Cardiac fibroblast (primary cell): ENCODE data around the gene NKX6-2.
"Not testable (repeated sequence)": the region's sequence is repeated elsewhere in the genome, so short reads cannot be mapped to it uniquely, and the experiment has no call there.

Experiments used
- DNase-seq, 2 donors: peaks; one replicate each; pipeline versions ENCODE4 v3.0.0 to v3.0.0-alpha.2; 2010; ENCODE audit warnings: low read depth in 2 of 2
- H3K4me3 ChIP-seq, 2 donors: replicated peaks in 1 of 2; 1 replicate in 1 of 2; 2 replicates in 1 of 2; pipeline ENCODE4 v1.5.1; 2011; ENCODE audit warnings: low read depth in 2 of 2, low read length in 2 of 2, mild to moderate bottlenecking in 2 of 2, moderate library complexity in 1 of 2
- TF ChIP-seq, protein P1 (sequence below): IDR thresholded peaks from one replicate; pipeline ENCODE4 v1.5.1; 2011; ENCODE audit warnings: low read depth, mild to moderate bottlenecking, low read length, inconsistent platforms

Gene NKX6-2

DNA sequence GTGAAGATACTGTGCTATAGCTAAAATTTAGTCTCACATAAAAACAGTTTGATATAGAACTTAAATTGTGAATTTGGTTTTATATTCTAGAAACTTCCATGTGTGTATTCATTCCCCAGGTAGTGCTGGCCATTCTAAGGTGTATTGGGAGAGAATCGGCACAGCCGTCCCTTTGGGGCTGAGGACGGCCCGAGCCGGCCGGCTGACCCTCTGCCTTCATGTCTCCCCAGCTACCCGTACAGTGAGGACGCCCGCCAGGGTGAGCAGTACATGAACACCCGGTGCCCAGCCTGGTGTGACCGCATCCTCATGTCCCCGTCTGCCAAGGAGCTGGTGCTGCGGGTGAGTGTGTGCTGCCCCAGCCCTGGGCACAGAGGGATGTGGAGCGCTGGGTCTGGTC, 8.5 kb downstream of the NKX6-2 start:
- TF ChIP-seq, protein P1, sequence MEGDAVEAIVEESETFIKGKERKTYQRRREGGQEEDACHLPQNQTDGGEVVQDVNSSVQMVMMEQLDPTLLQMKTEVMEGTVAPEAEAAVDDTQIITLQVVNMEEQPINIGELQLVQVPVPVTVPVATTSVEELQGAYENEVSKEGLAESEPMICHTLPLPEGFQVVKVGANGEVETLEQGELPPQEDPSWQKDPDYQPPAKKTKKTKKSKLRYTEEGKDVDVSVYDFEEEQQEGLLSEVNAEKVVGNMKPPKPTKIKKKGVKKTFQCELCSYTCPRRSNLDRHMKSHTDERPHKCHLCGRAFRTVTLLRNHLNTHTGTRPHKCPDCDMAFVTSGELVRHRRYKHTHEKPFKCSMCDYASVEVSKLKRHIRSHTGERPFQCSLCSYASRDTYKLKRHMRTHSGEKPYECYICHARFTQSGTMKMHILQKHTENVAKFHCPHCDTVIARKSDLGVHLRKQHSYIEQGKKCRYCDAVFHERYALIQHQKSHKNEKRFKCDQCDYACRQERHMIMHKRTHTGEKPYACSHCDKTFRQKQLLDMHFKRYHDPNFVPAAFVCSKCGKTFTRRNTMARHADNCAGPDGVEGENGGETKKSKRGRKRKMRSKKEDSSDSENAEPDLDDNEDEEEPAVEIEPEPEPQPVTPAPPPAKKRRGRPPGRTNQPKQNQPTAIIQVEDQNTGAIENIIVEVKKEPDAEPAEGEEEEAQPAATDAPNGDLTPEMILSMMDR: no peak
- no peak for DNase-seq
- no peak overlapping the region for H3K4me3 ChIP-seq

DNA sequence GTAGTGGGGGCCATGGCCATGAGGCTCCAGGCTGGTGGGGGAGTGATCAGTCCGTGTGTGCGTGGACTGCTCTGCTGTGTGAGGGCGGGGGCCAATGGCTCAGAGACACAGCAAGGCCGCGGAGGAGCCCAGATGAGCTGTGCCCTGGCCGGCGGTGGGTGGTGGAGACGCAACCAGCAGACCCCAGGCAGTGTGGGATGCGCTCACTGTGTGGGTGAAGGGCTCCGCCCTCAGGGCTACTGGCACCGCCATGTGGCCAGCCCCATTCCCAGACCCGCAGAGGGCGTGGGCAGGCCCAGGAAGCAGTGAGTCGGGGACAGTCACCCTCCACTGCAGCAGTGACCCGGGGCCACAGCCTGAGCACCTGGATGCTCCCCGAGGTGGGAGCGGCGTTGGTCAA, 9.1 kb downstream of the NKX6-2 start:
- TF ChIP-seq, protein P1: no peak
- DNase-seq: no peak
- H3K4me3 ChIP-seq: no peak overlapping the region

DNA sequence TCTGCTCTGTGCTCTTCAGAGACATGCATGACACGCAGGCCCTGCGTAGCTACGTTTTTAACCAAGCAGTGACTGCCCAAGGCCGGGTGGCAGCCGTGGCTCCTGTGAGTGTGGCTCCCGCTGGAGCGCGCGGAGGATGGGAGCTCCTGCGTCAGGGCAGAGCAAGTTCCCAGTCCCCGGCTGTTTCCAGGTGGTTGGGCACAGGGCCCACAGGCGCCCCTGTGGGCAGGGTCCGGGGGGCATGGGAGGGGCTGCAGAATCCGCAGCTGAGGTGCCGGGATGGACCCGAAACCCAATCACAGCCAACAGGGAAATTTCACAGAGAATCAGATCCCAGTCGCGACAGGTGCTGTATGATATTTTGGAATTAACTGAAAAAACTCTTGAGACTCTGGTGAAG, 9.8 kb downstream of the NKX6-2 start:
- TF ChIP-seq, protein P1: no peak

DNA sequence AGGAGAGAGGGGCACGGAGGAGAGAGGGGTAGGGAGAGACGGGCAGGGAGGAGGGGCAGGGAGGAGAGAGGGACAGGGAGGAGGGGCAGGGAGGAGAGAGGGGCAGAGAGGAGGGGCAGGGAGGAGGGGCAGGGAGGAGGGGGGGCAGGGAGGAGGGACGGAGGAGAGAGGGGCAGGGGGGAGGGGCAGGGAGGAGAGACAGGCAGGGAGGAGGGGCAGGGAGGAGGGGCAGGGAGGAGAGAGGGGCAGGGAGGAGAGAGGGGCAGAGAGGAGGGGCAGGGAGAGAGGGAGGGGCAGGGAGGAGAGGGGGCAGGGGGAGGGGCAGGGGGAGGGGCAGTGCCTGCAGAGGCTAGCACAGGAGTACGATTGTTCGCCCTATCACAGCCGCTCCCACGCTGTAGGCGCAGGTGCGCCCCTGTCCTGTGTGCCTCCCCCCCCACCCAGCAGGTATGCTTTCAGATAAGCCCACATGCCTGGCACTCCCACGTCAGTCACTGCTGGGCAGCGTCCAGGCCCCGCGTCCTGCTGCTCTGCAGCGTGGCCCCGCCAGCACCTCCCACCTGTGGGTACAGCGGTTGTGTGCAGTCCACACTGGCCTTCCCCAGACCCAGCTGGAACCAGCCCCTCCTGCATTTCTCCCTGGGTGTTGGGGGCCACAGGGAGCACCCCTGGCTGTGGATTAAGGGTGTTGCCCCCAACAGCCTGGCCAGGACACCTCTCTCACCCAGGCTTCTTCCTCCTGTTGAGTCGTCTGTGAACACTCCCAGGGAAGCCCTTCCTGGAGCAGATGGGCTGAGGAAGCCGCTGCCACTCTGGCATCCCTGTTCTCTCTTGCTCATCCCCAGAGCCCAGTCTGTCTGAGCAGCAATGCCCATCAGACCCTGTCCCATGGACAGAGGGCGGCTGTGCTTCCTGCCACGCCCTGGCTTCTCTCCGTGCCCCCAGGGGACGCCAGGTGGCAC, 10.8 kb downstream of the NKX6-2 start:
- DNase-seq: no peak
- H3K4me3 ChIP-seq: no peak overlapping the region
- TF ChIP-seq, protein P1: no peak

More for the DNA sequence above, 9.8 kb downstream of the NKX6-2 start:
- DNase-seq: no peak
- no peak overlapping the region for H3K4me3 ChIP-seq

DNA sequence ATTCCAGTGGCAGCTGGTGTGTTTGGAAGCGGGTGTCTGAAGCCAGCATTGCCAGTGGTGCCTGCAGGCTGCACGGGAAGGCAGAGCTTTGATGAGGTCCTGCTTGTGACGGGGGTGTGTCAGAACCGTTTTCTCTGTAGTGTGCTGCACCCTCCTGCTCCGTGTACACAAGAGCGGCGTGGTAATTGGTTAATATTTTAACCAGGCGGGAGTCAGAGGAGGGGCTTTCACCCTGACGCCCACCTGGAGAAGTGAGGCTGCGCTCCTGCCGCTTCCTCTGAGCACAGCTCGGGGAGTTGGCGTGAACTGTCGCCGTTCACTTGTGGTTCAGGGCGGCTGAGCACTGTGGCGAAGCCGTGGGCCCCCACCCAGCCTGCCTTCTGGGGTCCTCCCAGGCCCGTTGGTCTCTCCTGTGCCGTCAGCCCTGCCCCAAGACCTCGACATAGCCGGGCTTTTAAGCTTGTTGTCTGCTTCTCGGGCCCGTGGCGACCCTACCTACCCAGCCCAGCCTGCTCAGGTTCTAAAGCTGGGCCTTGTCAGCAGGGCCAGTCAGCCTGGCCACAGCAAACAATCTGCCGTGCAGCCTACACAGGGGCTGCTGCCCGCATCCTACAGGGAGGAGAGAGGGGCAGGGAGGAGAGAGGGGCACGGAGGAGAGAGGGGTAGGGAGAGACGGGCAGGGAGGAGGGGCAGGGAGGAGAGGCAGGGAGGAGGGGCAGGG, 11.6 kb downstream of the NKX6-2 start:
- no peak overlapping the region for H3K4me3 ChIP-seq
- TF ChIP-seq, protein P1: no peak
- no peak for DNase-seq

DNA sequence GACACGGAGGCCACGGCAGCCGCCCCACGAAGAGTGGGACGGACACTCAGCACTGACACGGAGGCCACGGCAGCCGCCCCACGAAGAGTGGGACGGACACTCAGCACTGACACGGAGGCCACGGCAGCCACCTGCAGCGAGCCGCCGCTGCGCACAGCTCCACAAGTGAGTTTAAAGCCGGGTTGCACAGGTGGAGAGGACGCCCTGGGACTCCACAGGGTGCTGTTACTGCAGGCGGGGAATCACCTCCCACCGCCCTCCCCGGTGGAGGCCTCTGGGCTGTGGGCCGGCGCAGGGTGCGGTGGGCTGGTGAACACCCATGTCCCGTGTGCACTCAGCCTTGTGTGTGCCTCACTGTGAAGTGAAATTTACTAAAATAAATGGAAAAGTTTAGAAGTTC, 13.1 kb downstream of the NKX6-2 start:
- H3K4me3 ChIP-seq, DNase-seq: not testable (repeated sequence)
